IPS-18c (cell line): ENCODE data around the gene SLC25A47.
"Not testable (repeated sequence)": the region's sequence is repeated elsewhere in the genome, so short reads cannot be mapped to it uniquely, and the experiment has no call there.

Source experiments
- H3K4me3 ChIP-seq: 2 replicates; pipeline ENCODE4 v1.7.0; 2013; ENCODE audit warnings: low read depth, mild to moderate bottlenecking, low read length, moderate library complexity; ENCODE audit not compliant: insufficient read depth
- H3K9me3 ChIP-seq: one replicate; pipeline ENCODE4 v1.6.1; 2013; ENCODE audit warnings: mild to moderate bottlenecking, low read length, moderate library complexity; ENCODE audit not compliant: control insufficient read depth, insufficient read depth

Gene SLC25A47

DNA sequence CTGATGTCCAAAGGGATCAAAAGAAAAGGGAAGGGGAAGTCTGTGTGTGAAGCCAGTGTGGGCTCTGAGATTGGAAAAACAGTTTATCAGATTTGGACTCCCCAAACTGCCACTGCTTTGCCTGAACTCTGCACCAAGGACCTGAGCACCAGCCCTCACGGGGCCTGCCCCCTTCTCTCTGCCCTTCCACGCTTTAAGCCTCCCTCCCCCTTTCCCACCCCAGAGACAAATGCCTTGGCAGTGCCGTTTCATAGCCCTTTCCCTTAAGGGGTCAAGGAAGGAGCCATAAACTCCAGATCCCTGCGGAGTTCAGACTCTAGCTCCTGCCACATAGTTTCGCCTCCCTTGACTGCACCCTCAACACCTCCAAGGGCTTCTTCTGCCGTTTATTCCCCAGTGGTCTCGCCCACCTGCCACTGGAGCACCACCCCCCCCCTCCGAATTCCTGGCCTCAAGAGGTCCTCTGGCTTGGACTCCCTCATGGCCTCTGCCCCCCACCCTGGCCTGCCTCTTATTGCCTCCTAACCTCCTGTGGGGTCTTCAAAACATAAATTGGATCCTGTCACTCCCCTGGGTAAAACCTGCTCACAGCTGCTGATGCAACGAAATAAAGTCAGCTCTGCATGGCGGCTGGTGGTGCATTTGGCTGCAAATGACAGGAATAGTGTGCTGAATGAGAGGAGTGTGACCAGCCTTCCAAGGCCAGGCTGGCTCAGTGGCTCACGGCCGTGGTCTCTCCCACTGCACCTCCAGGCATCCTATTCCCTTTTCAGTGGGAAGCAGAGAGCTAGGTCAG is 35.7 kb upstream of the SLC25A47 start:
- Histone ChIP-seq H3K4me3 (no peak overlapping the region), H3K9me3 (no peaks in the 10 kb centered on the region)

DNA sequence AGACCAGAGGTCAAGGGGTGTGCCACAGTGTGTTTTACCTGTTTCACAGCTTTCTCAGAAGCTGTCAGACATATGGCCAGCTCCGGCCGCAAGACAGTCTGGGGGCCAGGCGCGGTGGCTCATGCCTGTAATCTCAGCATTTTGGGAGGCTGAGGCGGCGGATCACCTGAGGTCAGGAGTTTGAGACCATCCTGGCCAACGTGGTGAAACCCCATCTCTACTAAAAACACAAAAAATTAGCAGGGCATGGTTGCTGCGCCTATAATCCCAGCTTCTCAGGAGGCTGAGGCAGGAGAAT is 35.2 kb upstream of the SLC25A47 start:
- H3K4me3 ChIP-seq, H3K9me3 ChIP-seq: not testable (repeated sequence)

DNA sequence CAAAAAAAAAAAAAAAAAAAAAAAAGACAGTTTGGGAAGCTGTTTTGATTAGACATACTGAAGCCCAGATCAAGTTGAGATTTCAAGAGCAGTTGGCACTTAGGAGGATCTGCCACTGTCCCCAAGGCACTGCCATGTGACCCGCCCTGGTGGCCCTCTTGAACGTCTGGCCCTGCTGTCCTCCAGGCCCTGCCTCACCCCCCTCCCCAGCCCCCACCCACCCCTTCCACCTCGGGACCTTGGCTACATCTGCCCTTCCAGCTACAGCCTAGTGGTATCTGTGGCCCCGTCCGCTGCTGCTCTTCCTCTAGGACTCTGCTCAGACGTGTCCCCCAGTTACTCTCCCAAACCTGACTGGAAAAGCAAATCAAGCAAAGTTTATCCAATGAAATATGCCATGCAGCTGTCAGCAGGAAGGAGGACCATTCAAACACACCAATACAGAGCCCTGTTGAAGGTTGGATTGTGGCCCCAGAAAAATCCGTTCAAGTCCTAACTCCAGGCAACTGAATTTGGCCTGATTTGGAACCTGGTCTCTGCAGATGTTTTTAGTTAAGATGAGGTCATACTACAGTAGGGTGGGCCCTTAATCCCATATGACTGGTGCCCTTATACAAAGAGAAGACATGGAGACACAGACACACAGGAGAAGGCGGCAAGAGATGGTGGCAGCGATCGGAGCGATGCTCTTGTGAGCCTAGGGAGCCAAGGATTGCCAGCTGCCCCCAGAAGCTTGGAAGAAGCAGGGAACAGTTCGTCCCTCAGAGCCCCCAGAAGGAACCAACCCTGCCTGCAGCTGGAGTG is 34.6 kb upstream of the SLC25A47 start:
- Histone ChIP-seq H3K4me3 (no peak overlapping the region), H3K9me3 (no peaks in the 10 kb centered on the region)

DNA sequence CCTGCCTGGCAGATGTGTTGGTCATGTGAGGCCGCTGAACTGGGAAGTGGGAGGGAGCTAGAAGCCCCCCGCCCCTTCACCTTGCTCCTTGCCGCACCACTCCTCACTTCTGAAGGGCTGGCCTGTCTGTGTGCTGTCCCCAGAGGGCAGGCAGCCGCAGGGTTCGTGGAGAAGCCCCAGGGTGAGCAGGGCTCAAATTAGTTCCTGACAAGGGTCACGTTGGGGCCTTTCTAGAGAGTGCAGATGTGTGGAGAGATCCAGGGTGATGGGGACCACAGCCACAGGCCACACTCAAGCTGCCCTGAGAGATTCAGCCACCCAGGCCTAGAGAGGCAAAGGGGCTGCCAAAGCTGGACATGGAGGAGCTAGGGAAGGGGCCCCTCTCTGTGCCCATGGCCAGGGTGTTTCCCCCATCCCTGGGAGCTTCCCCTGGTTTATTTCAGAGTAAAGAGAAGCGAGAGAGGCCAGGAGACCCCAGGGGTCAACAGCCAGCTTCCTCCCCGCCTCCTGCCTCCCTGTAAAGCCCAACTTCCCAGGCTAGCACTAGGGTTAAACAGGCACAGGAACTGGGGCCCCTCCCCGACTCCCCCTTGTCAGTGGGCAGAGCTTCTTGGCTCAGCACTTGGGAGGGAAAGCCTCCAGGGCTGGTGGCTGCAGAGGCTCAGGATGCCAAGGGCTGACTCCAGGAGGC is 33.1 kb upstream of the SLC25A47 start:
- Histone ChIP-seq H3K9me3 (no peaks in the 10 kb centered on the region), H3K4me3 (no peak overlapping the region)

DNA sequence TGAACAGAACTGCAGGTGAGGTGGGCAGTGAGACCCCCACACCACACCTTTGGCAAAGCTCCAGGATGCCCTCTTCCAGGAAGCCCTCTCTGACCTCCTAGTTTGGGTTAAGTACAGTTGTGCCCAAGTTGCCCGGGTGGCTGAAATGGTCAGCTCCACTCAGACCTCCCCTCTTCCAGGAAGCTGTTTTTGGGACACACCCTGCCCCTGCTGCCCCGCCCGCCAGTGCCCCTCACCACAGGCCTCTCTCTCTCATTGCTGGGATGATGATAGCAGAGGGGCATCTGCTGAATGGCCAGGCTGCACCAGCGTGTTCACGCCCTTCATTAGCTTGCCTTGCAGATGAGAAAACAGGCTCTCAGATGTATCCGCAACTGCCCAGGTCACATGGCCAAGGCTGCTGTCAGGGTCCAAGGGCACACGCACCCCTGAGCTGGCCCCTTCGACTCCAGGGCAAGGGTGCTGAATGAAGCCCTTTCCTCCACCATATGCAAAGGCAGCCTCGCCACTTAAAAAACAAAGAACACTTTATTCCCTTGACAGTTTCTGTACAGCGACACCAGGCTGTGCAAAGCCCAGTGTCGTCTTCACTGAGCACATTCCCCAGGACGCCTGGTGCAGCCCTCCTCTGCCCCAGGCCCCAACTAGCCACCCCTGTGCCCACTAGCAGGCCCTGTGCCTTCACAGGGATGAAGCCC is 32.4 kb upstream of the SLC25A47 start:
- Histone ChIP-seq H3K4me3 (no peak overlapping the region), H3K9me3 (no peaks in the 10 kb centered on the region)

DNA sequence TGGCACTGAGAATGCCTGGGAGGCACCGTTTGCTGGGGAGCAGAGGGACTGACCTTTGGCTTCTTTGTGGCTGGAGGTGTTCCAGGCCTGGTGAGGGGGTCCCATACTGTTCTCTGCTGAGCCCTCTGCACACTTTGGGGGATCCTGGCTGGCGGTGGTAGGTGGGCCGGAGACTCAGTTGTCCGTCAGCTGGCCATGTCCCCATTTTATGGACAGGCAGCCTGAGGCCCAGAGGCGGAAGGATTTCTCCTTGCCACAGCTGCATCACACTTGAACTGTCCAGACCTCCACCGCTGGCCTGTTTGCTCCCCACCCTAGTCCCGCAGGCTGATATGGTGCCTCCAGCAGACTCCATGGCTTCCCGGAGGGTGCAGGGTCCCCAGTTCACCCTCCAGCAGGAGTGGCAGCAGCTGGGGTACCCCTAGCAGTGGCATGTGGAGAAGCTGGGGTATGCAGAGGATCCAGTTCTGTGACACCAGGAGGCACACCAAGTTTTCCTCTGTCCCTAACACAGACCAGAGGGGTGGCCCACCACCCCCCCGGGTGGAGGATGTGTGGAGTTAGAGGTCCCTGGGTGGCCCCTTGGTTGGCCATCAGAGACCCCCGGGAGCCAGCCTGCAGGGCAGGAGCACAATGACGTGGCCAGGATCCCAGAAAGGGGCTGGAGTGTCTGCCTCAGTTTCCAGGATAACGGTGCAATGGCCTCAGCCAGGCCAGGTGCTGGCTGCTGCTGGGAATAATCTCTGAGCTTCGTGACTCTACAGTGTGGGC is 31.6 kb upstream of the SLC25A47 start:
- H3K9me3 ChIP-seq, result no peaks in the 10 kb centered on the region
- no peak overlapping the region for H3K4me3 ChIP-seq

DNA sequence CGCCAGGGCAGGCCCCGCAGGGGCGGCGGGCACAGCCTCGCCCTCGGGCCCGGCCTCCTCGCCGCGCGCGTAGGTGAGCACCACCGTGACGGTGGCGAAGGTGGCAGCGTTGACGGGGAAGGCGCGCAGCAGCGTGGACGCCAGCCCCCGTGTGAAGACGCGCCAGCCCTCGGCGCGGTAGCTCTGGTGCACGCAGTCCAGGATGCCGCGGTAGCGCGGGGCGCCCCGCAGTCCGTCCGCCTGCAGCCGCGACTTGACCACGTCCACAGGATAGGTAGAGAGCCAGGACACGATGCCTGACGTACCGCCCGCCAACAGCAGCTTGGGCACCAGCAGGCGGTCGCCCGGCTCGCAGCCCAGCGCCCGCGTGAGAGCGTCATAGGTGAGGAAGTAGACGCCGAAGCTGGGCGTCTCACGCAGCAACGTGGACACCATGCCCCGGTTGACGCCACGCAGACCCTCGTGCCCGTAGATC is 30.8 kb upstream of the SLC25A47 start:
- no peaks in the 10 kb centered on the region for H3K9me3 ChIP-seq
- H3K4me3 ChIP-seq, result no peak overlapping the region

DNA sequence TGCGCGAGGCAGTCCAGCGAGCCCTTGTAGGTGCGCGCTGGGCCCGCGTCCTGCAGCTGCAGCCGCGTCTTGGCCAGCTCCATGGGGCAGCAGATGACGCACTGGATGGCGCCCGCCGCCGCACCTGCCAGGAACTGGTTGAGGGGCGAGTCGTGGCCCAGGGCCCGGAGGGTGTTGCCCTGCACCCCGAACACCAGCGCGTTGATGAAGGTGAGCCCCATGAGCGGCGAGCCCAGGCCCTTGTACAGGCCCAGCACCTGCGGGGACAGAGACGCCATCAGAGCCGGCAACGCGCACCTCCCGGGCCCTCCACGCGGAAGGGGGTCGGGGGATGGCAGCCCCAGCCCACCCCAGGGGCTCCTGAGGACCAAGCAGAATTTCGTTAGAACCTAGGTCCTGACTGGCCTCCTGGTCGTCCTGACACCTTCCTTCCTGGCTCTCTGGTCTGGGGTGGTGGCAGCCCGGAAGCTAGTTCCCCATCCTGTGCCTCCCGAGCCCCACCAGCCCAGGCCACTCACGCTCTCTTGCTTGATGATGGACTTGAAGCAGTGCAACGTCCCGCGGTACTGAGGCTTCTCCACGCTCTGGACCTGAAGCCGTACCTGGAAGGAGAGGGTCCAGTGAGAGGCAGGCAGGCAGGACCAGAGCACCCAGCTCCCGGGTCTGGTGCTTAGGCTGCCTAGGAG is 30.2 kb upstream of the SLC25A47 start:
- Histone ChIP-seq H3K4me3 (no peak overlapping the region), H3K9me3 (no peaks in the 10 kb centered on the region)

DNA sequence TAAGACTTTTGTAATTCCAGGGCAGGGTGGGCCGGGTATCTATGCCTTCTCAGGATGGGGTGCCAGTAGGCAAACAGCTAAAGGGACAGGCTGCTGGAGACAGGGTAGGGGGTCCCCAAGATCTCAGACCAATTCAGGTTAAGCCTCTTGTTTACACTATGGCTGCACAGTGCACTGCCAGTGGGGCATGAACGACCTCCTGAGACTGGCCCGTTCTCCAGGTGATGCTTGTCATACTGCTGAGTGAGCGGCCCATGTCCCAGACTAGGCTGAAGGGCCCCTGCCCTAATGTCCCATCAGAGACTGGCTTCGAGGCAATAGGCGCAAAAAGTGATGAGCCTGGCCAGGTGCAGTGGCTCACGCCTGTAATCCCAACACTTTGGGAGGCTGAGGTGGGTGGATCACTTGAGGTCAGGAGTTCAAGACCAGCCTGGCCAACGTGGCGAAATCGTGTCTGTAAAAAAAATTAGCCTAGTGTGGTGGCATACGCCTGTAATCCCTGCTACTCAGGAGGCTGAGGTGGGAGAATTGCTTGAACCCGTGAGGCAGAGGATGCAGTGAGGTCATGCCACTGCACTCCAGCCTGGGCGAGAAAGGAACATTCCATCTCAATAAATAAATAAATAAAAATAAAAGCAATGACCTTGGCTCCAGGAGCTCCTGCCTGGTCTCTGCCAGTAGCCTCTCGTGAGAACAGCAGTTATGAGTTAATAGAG is 29.5 kb upstream of the SLC25A47 start:
- no peaks in the 10 kb centered on the region for H3K9me3 ChIP-seq
- no peak overlapping the region for H3K4me3 ChIP-seq

DNA sequence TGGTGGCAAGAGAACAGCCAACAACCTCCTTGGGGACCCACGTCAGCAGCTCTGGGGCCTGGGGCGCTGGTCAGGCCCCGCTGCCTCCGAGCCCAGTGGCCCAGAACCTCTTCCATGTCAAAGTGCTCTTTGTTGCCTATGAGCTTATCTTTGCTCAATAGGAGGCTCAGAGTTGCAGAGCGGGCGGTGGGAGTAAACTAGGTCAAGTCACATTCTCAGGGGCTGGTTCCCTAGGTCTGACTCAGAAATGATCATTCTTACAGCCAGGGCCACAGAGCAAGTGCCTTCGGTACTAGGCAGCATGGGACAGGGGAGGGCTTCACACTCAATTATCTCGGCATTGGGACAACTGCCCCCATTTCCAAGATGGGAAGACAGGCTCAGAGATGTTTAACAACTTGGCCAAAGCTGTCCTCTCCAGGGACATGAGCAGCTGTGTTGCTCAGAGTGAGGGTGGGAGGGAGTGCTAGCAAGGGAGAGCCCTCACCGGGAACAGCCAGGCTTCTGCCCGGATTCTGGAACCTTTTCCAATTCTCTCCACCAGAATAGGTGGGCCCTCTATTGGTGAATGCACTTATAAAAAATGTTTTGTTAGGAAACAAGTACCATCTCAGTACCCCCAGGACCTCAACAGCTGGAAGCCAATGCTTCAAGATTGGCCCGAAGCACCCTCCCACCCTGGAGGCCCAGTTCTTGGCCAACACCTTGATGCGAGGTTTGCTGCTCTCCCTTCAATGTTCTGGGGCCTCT is 28.8 kb upstream of the SLC25A47 start:
- Histone ChIP-seq H3K4me3 (no peak overlapping the region), H3K9me3 (no peaks in the 10 kb centered on the region)

DNA sequence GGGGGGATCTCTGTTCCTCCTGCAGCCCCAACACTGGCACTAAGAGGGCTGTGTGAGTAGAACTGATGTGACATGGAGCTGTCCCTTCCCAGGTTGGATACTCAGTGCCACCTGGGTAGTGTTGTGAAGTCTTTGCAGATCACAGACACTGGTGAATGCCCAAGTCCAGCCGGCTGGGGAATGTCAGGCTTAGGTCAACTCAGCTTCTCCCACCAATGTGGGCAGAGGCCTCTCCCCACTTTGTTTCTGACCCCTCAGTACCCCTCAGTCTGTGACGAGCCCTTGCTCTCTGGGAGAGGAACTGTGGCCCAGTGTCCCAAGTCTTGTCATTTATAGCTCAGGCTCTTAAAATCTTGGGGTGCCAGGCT is 28.2 kb upstream of the SLC25A47 start:
- H3K9me3 ChIP-seq, result no peaks in the 10 kb centered on the region
- no peak overlapping the region for H3K4me3 ChIP-seq

DNA sequence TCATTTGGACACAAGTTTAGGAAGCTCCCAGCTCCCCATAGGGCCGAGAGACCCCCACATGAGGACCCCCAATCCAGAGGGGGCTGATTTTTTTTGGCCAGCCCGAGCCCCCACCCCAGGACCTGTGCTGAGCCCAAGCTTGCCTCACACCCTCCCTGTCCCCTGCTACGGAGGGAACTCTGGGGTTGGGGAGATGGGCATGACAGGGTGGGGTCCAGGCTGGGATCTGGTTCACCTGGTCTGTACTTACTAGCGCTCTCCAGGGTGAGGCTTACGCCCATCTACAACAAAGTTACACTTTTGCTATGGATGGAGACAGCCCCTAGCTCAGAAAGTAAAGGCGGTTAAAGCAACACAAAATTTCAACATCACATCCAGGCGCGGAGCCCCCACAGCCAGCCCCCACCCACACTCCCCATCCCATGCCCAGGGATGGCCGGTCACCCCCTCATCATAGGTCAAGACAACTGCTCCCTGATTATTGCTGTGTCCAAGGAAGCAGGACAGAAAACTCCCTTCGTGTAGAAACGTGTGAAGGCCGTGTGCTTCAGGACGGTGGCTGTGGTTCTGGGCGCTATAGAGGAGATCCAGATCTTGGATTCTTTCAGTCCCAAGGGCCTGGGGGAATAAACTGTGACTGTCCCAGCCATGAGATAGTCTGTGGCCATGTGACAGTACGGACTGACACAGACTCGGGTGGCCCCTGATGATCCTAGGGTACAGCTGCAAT is 27.6 kb upstream of the SLC25A47 start:
- Histone ChIP-seq H3K4me3 (no peak overlapping the region), H3K9me3 (no peaks in the 10 kb centered on the region)

DNA sequence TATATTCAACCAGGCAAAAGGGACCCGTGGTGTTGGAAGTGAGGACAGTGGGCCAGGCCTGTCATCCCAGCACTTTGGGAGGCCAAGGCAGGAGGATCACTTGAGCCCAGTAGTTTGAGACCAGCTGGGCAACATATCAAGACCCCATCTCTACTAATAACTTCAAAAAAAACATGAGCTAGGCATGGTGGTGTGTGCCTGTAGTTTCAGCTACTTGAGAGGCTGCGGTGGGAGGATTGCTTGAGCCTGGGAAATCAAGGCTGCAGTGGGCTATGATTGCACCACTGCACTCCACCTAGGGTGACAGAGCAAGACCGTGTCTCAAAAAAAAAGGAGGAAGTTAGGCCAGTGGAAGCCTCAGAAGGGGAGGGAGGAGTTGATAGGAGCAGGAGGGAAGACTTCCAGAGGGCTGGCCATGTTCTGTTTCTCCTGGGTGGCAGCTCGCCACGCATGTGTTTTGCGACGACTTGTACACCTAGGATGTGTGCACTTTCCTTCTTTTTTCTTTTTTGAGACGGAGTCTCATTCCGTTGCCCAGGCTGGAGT is 27.0 kb upstream of the SLC25A47 start:
- Histone ChIP-seq H3K9me3 (no peaks in the 10 kb centered on the region), H3K4me3 (no peak overlapping the region)

DNA sequence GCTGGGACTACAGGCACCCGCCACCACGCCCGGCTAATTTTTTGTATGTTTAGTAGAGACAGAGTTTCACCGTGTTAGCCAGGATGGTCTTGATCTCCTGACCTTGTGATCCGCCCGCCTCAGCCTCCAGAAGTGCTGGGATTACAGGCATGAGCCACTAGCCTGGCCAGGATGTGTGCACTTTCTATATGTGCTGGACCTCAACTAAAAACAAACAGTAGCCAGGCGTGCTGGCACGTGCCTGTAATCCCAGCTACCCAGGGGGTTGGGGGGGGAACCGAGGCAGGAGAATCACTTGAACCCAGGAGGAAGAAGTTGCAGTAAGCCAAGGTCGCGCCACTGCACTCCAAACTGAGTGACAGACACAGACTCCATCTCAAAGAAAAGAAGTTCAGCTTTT is 26.4 kb upstream of the SLC25A47 start:
- H3K4me3 ChIP-seq, H3K9me3 ChIP-seq: not testable (repeated sequence)
